ENCODE results near the gene AKNAD1. TPM values are rescaled to one million over a fixed set of nuclear protein-coding genes. Genes with fewer than 3 reads are reported as not detected.

AKNAD1 gene
- total RNA-seq, 4 donors from 2014 or later = 0.29 to 23.3 (median 0.98) TPM; not detected in 1

DNA sequence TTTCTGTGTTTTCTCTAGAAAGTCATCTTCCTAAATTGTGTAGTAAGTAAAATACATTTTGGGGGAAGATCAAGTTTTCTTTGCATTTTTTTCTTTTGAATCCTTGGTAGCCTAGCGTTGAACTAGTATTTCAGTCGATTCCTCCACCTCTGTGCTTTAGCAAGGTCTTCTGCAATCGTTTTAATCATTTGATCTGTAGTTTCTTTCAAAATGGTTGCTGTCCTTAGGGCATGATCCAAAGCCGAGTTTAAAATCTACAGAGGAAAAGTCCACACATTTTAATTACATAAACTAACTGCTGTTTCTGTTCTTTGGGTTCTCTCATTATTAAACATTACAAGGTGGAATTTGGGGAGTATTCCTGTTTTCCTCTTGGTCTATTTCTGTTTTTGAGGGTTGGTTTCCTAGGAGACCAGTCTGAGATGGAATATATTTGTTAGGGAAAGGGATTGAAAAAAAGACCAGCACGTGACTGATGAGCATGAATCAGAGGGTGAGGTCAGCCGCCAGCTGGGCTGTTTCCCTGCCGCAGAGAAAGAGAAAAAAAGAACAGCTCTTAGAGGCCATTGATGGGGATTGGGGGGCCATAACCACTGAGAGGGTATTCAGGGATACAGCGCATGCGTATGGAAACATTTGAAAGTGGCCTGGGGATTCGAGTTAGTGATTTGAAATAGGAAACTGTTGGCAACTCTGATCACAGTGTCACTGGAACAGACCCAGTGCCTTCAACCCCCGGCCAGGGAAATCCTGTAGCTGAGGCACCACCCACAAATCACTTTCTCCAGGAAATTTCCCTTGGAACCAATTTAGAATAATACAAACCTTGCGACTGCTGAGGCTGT, 40.6 kb downstream of the AKNAD1 start:
- no peaks in the 10 kb centered on the region for H3K36me3 ChIP-seq
- peaks cover 11 to 12% of the 10 kb centered on the region in 2 donors for H3K4me1 ChIP-seq
- intact Hi-C loops (cut with DNase I; ENCODE audit: low total_unique reads) = loop anchor here (10.0 kb wide), 1 partner anchor 71 kb away; the partner anchor contains the start of gene STXBP3
- TF ChIP-seq, protein P1, sequence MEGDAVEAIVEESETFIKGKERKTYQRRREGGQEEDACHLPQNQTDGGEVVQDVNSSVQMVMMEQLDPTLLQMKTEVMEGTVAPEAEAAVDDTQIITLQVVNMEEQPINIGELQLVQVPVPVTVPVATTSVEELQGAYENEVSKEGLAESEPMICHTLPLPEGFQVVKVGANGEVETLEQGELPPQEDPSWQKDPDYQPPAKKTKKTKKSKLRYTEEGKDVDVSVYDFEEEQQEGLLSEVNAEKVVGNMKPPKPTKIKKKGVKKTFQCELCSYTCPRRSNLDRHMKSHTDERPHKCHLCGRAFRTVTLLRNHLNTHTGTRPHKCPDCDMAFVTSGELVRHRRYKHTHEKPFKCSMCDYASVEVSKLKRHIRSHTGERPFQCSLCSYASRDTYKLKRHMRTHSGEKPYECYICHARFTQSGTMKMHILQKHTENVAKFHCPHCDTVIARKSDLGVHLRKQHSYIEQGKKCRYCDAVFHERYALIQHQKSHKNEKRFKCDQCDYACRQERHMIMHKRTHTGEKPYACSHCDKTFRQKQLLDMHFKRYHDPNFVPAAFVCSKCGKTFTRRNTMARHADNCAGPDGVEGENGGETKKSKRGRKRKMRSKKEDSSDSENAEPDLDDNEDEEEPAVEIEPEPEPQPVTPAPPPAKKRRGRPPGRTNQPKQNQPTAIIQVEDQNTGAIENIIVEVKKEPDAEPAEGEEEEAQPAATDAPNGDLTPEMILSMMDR (IDR thresholded peaks at IDR 0.05) = no peak
- TF ChIP-seq POLR2A (IDR thresholded peaks at IDR 0.05) = no peak
- peak overlapping the region; percentile 92 to 95 for H3K27ac ChIP-seq
- no peaks in the 10 kb centered on the region for H3K27me3 ChIP-seq
- H3K9me3 ChIP-seq = no peaks in the 10 kb centered on the region
- peak; percentile 83 to 89 for DNase-seq
- H3K4me3 ChIP-seq = peak overlapping the region; percentile 9 to 32

DNA sequence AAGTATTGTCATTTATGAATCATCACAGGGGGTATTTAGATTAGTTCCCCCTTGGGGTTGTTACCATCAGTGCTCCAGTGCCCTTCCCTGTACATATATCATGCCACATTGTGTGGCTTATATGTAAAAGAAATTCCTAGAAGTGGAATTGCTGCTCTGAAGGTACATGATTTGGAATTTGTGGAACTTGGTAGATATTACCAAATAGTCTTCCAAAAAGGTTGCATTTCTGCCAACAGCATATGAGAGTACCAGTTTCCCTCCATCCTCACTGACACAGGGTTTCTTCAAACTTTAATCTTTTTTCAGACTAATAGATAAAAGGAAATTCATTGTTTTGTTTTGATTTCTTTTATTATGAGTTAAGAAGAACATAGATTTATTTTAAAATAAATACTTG, 41.3 kb downstream of the AKNAD1 start:
- intact Hi-C loops (cut with DNase I; ENCODE audit: low total_unique reads) = loop anchor here (10.0 kb wide), 1 partner anchor 71 kb away; the partner anchor contains the start of gene STXBP3
- H3K36me3 ChIP-seq = no peaks in the 10 kb centered on the region
- no peak for DNase-seq
- H3K27me3 ChIP-seq = no peaks in the 10 kb centered on the region
- H3K9me3 ChIP-seq = no peaks in the 10 kb centered on the region
- peak overlapping the region; percentile 92 to 95 for H3K27ac ChIP-seq
- peaks cover 11 to 12% of the 10 kb centered on the region in 2 donors for H3K4me1 ChIP-seq
- H3K4me3 ChIP-seq = no peak overlapping the region
- TF ChIP-seq, protein P1 (IDR thresholded peaks at IDR 0.05) = no peak
- TF ChIP-seq POLR2A (IDR thresholded peaks at IDR 0.05) = no peak

DNA sequence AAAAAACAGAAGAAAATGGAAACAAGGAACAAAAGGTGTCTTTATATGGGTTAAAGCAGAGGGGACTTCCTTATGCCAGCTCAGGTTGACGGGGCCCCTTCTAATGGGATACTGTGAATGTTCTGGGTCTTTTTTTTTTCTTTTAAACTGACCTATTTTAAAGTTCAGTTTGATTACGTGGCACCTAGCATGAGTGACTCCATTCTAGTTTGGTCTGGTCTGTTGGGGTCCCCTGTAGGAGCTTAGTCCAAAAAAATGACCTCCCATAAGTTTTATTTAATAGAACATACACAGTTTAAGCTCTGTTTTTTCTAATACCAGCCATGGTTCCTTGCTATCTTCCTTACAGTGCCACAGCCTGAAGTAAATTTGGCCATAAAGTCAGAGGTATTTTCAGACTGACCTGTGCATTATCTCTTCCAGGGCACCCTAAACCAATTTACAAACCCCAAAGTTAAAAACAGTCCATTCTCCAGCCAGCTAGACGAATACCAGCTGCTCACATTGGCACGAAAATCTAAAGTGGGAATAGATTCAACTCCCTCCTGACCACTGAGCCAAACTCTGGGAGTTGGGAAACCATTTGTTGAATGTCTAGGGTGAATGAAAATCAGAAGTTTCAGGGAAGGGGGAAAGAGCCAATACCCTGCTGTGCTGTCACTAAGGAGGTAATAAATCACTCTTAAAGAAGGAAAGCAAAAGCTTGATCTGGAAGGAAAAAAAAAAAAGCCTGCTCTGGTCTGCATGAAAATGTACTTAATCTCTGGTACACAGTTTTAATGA, 42.4 kb downstream of the AKNAD1 start:
- Histone ChIP-seq H3K27ac (peak overlapping the region; percentile 92 to 95), H3K4me3 (no peak overlapping the region), H3K36me3 (no peaks in the 10 kb centered on the region), H3K9me3 (no peaks in the 10 kb centered on the region), H3K4me1 (peaks cover 11 to 12% of the 10 kb centered on the region in 2 donors), H3K27me3 (no peaks in the 10 kb centered on the region)
- intact Hi-C loops (cut with DNase I; ENCODE audit: low total_unique reads) = loop anchor here (10.0 kb wide), 1 partner anchor 70 kb away; the partner anchor contains the start of gene STXBP3
- DNase-seq = peak; percentile 47 to 54
- TF ChIP-seq, protein P1 (IDR thresholded peaks at IDR 0.05) = no peak
- TF ChIP-seq POLR2A (IDR thresholded peaks at IDR 0.05) = no peak

DNA sequence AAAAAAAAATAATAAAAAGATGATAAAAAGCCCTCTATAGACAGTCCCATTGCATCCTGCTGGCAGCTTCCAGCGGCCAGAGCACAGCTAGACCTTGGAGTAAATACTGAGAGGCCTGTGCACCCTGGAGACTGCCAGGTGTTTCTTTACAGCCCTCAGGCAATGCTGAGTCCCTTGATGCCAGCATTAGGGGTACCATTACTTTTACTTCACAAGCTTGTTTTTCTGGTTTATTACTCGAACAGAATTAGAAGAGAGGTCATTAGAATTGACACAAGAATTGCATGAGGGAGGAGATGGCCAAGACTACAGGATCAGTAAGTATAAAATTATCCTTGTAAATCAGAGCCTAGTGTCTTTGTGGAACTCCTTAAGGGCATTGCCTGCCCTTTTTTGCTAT, 43.6 kb downstream of the AKNAD1 start:
- no peaks in the 10 kb centered on the region for H3K9me3 ChIP-seq

More for the DNA sequence above, 43.6 kb downstream of the AKNAD1 start:
- Histone ChIP-seq H3K36me3 (no peaks in the 10 kb centered on the region), H3K27me3 (no peaks in the 10 kb centered on the region), H3K4me1 (peaks cover 11 to 12% of the 10 kb centered on the region in 2 donors), H3K4me3 (no peak overlapping the region), H3K27ac (peak overlapping the region; percentile 92 to 95)
- DNase-seq = no peak
- intact Hi-C loops (cut with DNase I; ENCODE audit: low total_unique reads) = loop anchor here (10.0 kb wide), 1 partner anchor 69 kb away; the partner anchor contains the start of gene STXBP3
- TF ChIP-seq POLR2A (IDR thresholded peaks at IDR 0.05) = no peak
- TF ChIP-seq, protein P1 (IDR thresholded peaks at IDR 0.05) = no peak

Data from uterus (tissue), 4 donors.